ENCODE results near the gene TSBP1.
"Not testable (repeated sequence)": the region's sequence is repeated elsewhere in the genome, so short reads cannot be mapped to it uniquely, and the experiment has no call there.

Gene TSBP1

DNA sequence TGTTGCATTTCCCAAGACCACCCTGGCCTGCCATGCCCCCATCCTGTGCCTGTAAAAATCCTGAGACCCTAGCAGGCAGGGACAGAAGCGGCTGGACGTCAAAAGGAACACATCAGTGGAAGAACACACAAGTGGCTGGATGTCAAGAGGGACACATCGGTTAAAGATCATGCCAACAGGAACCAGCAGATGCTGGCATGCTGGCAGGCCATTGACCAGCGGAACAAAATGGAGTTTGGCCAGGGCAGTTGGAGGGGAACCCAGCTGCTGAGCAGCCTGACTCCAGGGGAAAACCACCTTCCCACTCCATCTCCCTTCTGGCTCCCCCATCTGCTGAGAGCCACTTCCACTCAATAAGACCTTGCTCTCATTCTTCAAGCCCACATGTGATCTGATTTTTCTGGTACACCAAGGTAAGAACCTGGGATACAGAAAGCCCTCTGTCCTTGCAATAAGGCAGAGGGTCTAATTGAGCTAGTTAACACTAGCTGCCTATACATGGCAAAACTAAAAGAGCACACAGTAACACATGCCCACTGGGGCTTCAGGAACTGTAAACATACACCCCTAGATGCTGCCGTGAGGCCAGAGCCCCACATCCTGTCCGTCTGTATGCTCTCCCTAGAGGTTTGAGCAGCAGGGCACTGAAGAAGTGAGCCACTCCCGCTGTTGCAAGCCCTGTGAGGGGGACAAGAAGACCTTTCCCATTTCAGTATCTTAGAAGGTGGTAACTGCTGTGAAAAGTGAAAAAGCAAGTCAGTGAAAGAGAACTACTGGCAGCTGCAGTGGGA is 4.2 kb upstream of the TSBP1 start:
- DNase-seq = no peak

DNA sequence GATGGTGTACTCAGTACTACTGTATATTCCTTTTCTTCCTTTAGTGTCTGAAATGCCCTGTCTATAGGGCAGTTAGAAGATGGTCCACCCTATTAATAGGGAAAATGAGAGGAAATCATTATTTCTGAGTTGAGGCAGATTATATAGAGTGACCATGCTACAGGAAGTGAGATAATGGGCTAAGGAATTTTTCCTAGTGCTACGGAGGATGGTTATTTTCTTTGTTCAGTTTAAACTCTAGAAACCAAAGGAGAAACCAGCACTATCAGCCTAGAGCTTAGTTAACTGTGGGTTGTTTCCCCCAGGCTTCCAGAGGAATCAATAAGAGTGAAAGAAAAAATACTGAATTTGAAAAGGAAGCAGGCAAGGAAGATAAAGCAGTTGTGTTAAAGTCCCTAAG is 474 bp downstream of the TSBP1 start:
- no peak for DNase-seq

- no peak for DNase-seq
Observed at GRCh38 chr6:32370505-32370904, 1.2 kb downstream of the TSBP1 start.

- no peak for DNase-seq
Observed at GRCh38 chr6:32369660-32370059, 2.0 kb downstream of the TSBP1 start.

DNA sequence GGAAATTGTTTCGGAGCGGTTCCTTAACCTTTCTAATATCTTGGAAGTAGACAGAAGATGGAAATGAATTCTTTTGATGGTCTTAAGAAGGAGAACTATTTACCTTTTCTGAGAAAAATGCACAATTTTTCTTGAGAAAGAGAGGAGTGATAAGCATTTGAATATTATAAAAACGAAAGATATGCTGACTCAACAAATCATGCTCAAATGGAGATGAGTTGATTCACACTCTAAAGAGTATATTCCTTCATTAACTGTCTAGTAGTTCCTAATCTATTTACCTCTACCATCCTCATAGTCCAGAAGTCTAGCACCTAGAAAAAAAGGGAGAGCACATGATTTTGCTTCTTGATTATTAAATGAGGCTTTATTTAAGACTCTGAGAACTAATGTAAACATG is 4.1 kb downstream of the TSBP1 start:
- DNase-seq = no peak

- DNase-seq = not testable (repeated sequence)
Observed at GRCh38 chr6:32359225-32359624, 12.5 kb downstream of the TSBP1 start.

GRCh38 chr6:32358548-32358947 is 13.2 kb downstream of the TSBP1 start:
- DNase-seq = not testable (repeated sequence)

GRCh38 chr6:32355018-32355417 is 16.7 kb downstream of the TSBP1 start:
- DNase-seq = no peak

- no peak for DNase-seq
Observed at GRCh38 chr6:32353348-32353747, 18.4 kb downstream of the TSBP1 start.

DNA sequence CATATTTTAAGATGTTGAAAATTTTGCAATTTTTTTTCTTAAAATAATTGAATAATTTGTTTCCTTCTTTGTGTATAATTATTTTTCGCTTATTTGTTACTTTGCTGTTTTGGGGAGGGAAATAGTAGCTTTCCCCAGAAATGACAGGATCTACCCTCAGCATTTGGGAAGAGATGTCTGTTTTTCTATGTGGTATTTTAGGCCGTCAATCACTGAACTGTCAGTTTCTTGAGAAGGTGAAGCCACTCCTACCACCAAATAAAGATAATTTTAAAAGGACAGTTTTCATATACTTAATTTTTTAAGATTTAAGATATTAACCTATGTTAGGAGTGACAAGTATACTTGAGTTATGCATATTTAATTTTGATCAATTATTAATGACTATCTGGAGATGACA is 31.5 kb downstream of the TSBP1 start:
- DNase-seq = no peak

DNA sequence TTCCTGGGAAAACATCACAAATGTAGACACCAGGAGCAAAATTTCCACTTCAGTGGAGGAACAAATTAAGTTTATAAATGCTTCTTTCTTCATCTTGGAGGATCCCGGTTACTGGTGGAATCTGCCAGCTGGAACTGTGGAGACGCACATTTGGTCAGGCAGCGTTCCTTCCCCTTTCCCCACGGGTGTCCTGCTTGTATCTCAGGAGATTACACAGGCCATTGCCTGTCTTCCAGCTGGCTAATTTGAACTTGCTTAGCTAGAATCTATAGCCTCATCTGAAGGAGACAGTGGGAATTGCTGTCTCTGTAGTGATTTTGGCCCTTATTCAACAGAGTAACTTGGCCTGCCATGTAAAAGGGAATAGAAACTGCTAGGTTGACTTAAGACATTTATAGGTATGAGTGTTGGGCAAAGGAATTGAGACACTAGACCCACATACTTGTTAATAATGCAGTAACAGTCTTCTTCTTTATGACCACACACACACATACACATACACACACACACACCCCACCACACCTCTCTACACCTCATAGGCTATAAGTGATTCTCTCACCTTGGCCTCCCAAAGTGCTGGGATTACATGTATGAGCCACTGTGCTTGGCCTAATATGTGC is 34.4 kb downstream of the TSBP1 start:
- DNase-seq = no peak

DNA sequence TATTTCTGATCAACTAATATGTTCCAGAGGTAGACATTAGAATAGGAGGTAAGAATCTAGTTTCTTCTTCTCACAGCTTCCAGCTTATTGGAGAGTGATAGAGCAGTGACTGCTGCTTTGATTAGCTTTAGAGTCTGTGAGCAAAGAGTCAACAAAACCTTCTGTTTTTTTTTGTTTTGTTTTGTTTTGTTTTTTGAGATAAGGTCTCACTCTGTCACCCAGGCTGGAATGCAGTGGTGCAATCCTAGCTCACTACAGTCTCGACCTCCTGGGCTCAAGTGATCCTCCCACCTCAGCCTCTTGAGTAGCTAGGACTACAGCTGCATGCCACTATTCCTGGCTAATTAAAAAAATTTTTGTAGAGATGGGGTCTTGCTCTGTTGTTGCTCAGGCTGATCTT is 39.3 kb downstream of the TSBP1 start:
- DNase-seq = no peak

GRCh38 chr6:32329141-32329540 is 42.6 kb downstream of the TSBP1 start:
- no peak for DNase-seq

DNA sequence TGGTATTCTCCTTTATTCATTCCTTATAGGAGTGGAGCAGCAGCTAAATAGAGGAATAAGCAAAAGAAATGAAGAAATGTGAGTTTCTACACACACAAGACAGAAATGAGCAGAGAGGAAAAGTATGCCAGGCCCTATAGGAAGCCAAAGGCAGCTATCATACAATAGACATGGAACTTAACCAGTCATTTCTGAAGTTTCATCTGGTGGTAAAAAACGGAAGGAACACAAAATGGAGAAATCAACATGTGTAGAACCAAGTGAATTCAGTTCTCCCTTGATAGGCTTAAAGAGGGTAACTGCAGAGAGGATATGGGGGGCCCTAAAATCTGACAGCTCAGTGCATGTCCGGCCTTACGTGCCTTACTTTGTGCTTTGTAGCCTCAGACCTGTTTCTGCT is 44.6 kb downstream of the TSBP1 start:
- no peak for DNase-seq

DNA sequence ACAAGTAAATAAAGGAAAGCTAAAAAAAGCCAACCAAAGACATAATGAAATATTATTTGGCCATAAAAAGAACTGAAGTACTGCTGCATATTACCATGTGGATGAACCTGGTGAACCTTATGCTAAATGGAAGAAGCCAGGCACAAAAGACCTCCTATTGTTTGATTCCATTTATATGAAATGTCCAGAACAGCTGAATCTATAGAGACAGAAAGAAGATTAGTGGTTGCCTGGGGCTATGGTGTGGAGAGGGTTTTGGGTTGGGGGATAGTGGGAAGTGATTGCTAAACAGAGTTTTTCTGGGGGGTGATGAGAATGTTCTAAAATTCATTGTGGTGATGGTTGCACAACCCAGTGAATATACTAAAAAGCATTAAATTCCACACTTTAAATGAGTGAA is 53.2 kb downstream of the TSBP1 start:
- no peak for DNase-seq

DNA sequence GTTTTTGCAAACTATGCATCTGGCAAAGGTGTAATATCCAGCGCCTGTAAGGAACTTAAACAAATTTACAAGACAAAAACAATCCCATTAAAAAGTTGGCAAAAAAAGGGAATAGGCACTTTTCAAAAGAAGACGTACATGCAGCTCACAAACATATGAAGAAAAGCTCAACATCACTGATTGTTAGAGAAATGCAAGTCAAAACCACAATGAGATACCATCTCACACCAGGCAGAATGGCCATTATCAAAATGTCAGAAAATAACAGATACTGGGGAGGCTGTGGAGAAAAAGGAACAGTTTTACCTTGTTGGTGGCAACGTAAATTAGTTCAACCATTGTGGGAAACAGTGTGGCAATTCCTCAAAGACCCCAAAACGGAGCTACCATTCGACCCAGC is 54.2 kb downstream of the TSBP1 start:
- DNase-seq = no peak

DNA sequence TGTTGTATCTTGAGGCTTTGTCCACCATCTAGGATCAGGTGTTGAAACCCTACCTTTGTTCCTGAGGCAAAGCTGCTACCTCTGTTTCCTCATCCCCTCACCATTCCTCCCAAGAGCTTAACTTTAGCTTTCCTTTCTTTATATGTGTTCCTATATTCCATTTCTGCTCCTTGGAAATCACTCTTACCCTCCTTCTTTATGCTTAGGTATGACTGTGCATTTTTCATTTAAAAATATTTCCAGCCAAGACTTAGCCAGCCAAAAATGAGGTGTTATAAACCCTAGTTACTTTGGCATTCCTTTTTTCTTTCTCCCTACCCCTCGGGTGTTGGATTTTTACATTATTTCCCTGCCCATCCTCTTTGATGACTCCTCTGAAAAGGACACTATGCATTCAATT is 57.7 kb downstream of the TSBP1 start:
- DNase-seq = no peak

DNA sequence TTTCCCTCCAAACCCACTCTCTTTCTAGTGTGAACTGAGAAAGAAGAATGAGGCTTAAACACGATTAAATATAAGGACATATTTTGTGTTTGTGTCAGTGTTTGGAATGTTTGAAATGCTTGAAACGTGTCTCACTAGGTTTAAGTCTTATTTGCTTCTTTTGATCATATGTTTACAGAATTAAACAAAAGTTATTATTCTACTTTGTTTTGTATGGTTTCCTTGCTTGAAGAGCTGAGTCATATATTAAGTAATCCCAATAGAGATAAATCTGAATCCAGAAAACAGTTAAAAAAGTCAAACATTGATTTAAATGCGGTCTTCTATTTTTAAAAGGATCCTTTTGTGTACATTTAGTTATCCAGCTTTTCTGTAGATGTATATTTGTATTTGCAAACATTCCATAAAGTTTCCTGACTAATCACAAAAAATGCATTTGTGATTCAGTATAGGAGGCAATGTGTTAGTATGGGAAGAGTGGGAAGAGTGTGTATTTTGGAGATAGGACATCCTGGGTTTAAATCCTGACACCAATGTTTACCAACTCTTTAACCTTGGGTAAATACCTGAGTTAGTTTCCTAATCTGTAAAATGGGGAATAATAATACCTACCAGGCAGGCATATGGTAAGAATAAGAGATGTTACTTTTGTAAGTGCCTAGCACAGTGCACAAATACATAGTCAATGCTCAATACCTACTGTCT is 72.9 kb downstream of the TSBP1 start:
- no peak for DNase-seq

DNA sequence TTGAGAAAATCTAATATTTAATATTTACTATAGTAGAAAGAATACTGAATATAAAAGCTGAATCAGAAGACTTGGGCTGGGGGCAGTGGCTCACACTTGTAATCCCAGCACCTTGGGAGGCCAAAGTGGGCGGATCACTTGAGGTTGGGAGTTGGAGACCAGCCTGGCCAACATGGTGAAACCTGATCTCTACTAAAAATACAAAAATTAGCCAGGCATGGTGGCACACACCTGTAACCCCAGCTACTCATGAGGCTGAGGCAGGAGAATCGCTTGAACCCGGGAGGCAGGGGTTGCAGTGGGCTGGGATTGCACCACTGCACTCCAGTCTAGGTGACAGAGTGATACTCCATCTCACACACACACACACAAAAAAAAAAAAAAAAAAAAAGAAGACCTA is 76.7 kb downstream of the TSBP1 start:
- not testable (repeated sequence) for DNase-seq

- DNase-seq = no peak
Observed at GRCh38 chr6:32294566-32294965, 77.1 kb downstream of the TSBP1 start.

DNA sequence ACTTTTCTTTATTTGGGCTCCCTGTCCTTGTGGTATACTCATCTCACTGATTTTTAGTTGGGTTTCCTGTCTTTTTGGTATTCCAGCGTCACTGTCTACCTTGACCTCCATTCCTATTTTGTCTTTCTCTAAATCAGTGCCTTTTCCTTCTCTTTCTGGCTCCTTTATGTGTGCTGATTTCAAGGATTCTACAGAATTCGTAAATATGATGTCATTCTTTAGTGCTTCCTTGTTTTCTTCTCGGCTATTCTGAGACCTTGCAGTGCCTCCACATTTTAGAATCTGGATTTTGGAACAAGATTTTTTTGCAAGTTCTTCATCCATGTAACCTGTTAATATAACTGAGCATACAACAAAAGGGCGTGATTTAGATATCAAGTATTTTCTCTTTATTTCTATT is 78.0 kb downstream of the TSBP1 start:
- DNase-seq = no peak

- no peak for DNase-seq
Observed at GRCh38 chr6:32291543-32291942, 80.2 kb downstream of the TSBP1 start.

- no peak for DNase-seq
Observed at GRCh38 chr6:32290886-32291450, 80.7 kb downstream of the TSBP1 start.

DNA sequence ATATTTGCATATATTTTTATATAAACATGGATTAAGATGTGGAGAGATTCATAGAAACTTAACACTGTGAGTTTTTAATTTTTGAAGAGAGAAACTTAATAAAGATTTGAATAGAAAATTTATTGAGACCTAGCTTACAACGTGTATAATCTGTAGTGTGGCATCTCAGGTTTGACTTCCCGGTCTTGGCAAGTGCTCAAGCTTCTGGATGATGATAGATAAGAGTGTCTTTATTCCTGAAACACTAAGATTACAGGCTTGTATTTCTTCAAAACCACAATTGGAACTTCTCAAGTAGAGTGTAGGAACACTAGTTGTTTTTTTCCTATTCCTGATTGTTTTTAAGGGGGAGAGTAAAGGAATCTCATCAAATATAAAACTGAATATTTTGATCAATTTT is 83.3 kb downstream of the TSBP1 start:
- no peak for DNase-seq
